ENCODE measurements around the gene ACKR3.

The ACKR3 gene

DNA sequence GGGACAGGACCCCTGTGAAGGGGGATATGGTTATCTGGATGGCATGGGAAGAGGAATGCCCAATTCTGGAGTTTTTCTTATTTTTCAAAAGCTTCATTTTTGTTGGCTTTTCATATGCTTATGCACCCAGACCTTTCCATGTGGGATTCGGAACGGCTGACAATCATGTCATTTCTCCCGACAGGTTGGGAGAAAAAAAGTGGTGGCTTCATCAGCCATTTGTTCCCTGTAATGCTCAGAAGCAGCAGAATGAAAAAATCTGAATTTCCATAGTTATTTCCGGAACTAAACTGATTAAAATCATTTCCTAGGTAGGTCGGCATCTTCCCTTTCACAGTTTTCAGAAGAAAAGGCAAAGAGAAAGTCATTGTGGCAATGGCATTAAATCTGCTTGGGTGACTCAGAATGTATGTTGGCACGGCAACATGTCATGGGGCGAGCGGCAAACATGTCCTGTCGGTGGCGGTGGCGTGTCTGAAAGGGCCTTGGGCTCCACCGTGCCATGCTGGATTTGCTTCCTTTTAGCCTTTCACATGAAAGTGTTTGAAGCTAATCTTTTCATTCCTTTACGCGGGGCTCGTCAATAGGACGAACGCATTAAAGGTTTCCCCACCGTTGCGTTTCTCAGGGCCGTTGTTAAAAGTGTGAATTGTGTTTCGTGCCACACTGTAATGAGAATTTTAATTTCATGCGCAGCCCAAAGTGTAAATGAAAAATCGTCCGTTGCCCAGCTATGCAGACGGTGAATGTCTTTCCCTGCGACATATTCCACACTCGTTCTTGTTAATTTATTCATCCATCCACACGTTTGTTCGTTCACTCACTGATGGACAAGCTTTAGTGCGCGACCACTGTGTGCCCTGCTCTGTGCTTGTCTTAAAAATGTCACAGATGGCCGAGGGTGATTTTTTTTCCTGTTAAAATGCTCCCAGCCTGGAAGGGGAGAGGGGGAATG is 18.5 kb downstream of the ACKR3 start:
- H3K27ac ChIP-seq (ENCODE audit: low read depth, low read length, severe bottlenecking), result no peak overlapping the region
- H3K4me1 ChIP-seq (ENCODE audit: control insufficient read depth, insufficient read depth, low read length, poor library complexity, severe bottlenecking), result no peaks in the 10 kb centered on the region
- no peaks in the 10 kb centered on the region for H3K9me3 ChIP-seq (ENCODE audit: control insufficient read depth, low read length)
- no peak overlapping the region for H3K4me3 ChIP-seq (ENCODE audit: extremely low read depth, insufficient read depth, low read length, poor library complexity, severe bottlenecking)
- WGBS, 2 experiments (ENCODE audit: insufficient coverage in 2 of 2), result 95 to 96% methylated on average over 29 to 31 of the region's 32 CpGs
- H3K36me3 ChIP-seq (ENCODE audit: control insufficient read depth, insufficient read depth, low read length), result no peaks in the 10 kb centered on the region

GRCh38 chr2:236588932-236589592 is 19.4 kb downstream of the ACKR3 start:
- no peak overlapping the region for H3K4me3 ChIP-seq (ENCODE audit: extremely low read depth, insufficient read depth, low read length, poor library complexity, severe bottlenecking)
- WGBS, 2 experiments (ENCODE audit: insufficient coverage in 2 of 2), result 90 to 91% methylated on average over 13 to 15 of the region's 15 CpGs
- H3K27ac ChIP-seq (ENCODE audit: low read depth, low read length, severe bottlenecking), result no peak overlapping the region
- H3K9me3 ChIP-seq (ENCODE audit: control insufficient read depth, low read length), result no peaks in the 10 kb centered on the region
- no peaks in the 10 kb centered on the region for H3K4me1 ChIP-seq (ENCODE audit: control insufficient read depth, insufficient read depth, low read length, poor library complexity, severe bottlenecking)
- no peaks in the 10 kb centered on the region for H3K36me3 ChIP-seq (ENCODE audit: control insufficient read depth, insufficient read depth, low read length)

GRCh38 chr2:236590846-236591245 is 21.2 kb downstream of the ACKR3 start:
- H3K9me3 ChIP-seq (ENCODE audit: control insufficient read depth, low read length), result no peaks in the 10 kb centered on the region

GRCh38 chr2:236592821-236593220 is 23.2 kb downstream of the ACKR3 start:
- H3K36me3 ChIP-seq (ENCODE audit: control insufficient read depth, insufficient read depth, low read length), result no peaks in the 10 kb centered on the region
- 91 to 96% methylated on average over 14 of the region's 14 CpGs for WGBS, 2 experiments (ENCODE audit: insufficient coverage in 2 of 2)
- H3K4me3 ChIP-seq (ENCODE audit: extremely low read depth, insufficient read depth, low read length, poor library complexity, severe bottlenecking), result no peak overlapping the region
- no peaks in the 10 kb centered on the region for H3K9me3 ChIP-seq (ENCODE audit: control insufficient read depth, low read length)
- no peak overlapping the region for H3K27ac ChIP-seq (ENCODE audit: low read depth, low read length, severe bottlenecking)
- H3K4me1 ChIP-seq (ENCODE audit: control insufficient read depth, insufficient read depth, low read length, poor library complexity, severe bottlenecking), result no peaks in the 10 kb centered on the region

More at GRCh38 chr2:236590846-236591245, 21.2 kb downstream of the ACKR3 start:
- no peak overlapping the region for H3K4me3 ChIP-seq (ENCODE audit: extremely low read depth, insufficient read depth, low read length, poor library complexity, severe bottlenecking)
- no peaks in the 10 kb centered on the region for H3K4me1 ChIP-seq (ENCODE audit: control insufficient read depth, insufficient read depth, low read length, poor library complexity, severe bottlenecking)
- H3K36me3 ChIP-seq (ENCODE audit: control insufficient read depth, insufficient read depth, low read length), result no peaks in the 10 kb centered on the region
- no peak overlapping the region for H3K27ac ChIP-seq (ENCODE audit: low read depth, low read length, severe bottlenecking)
- WGBS, 2 experiments (ENCODE audit: insufficient coverage in 2 of 2), result 86 to 89% methylated on average over 8 of the region's 8 CpGs

DNA sequence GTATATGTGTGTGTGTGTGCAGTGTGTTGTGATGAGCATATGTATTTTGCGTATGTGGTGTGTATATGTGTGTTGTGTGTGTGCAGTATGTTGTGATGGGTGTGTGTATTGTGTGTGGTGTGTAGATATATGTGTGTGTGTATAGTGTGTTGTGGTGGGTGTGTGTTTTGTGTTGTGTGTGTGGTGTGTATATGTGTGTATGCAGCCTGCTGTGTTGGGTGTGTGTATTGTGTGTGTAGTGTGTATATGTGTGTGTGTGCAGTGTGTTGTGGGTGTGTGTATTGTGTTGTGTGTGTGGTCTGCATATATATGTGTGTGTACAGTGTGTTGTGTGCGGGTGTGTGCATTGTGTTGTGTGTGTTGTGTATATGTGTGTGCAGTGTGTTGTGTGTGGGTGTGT is 23.9 kb downstream of the ACKR3 start:
- Histone ChIP-seq H3K9me3 (ENCODE audit: control insufficient read depth, low read length) (no peaks in the 10 kb centered on the region), H3K27ac (ENCODE audit: low read depth, low read length, severe bottlenecking) (no peak overlapping the region), H3K4me1 (ENCODE audit: control insufficient read depth, insufficient read depth, low read length, poor library complexity, severe bottlenecking) (no peaks in the 10 kb centered on the region), H3K36me3 (ENCODE audit: control insufficient read depth, insufficient read depth, low read length) (no peaks in the 10 kb centered on the region), H3K4me3 (ENCODE audit: extremely low read depth, insufficient read depth, low read length, poor library complexity, severe bottlenecking) (no peak overlapping the region)
- WGBS, 2 experiments (ENCODE audit: insufficient coverage in 2 of 2), result 95 to 100% methylated on average over 2 of the region's 2 CpGs

GRCh38 chr2:236593956-236594355 is 24.3 kb downstream of the ACKR3 start:
- H3K27ac ChIP-seq (ENCODE audit: low read depth, low read length, severe bottlenecking), result no peak overlapping the region
- no peaks in the 10 kb centered on the region for H3K36me3 ChIP-seq (ENCODE audit: control insufficient read depth, insufficient read depth, low read length)
- H3K4me1 ChIP-seq (ENCODE audit: control insufficient read depth, insufficient read depth, low read length, poor library complexity, severe bottlenecking), result no peaks in the 10 kb centered on the region
- H3K4me3 ChIP-seq (ENCODE audit: extremely low read depth, insufficient read depth, low read length, poor library complexity, severe bottlenecking), result no peak overlapping the region
- no peaks in the 10 kb centered on the region for H3K9me3 ChIP-seq (ENCODE audit: control insufficient read depth, low read length)

GRCh38 chr2:236597629-236598028 is 28.0 kb downstream of the ACKR3 start:
- H3K9me3 ChIP-seq (ENCODE audit: control insufficient read depth, low read length), result no peaks in the 10 kb centered on the region
- no peaks in the 10 kb centered on the region for H3K36me3 ChIP-seq (ENCODE audit: control insufficient read depth, insufficient read depth, low read length)
- 82 to 88% methylated on average over 4 of the region's 4 CpGs for WGBS, 2 experiments (ENCODE audit: insufficient coverage in 2 of 2)
- H3K27ac ChIP-seq (ENCODE audit: low read depth, low read length, severe bottlenecking), result no peak overlapping the region
- no peaks in the 10 kb centered on the region for H3K4me1 ChIP-seq (ENCODE audit: control insufficient read depth, insufficient read depth, low read length, poor library complexity, severe bottlenecking)
- H3K4me3 ChIP-seq (ENCODE audit: extremely low read depth, insufficient read depth, low read length, poor library complexity, severe bottlenecking), result no peak overlapping the region

DNA sequence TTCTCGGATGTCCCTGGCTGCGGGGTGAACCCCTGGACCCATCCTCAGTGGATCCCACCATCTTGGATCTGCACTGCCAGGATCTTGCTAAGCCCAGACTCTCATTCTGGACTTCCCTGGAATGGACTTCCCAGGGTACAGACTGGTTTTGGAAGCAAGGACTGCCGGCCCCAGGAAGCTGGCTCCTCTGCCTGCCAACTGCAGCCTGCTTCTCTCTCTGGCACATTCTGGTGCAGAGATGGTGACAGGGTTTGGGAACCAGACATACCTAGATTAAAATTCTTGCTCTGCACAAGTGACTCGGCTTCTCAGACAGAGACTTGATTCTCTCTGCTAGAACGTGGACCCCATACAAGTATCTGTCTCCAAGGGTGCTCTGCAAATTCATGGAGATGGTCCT is 29.4 kb downstream of the ACKR3 start:
- H3K27ac ChIP-seq (ENCODE audit: low read depth, low read length, severe bottlenecking), result no peak overlapping the region
- 88 to 95% methylated on average over 4 to 5 of the region's 5 CpGs for WGBS, 2 experiments (ENCODE audit: insufficient coverage in 2 of 2)
- no peaks in the 10 kb centered on the region for H3K9me3 ChIP-seq (ENCODE audit: control insufficient read depth, low read length)
- no peaks in the 10 kb centered on the region for H3K36me3 ChIP-seq (ENCODE audit: control insufficient read depth, insufficient read depth, low read length)
- no peaks in the 10 kb centered on the region for H3K4me1 ChIP-seq (ENCODE audit: control insufficient read depth, insufficient read depth, low read length, poor library complexity, severe bottlenecking)
- H3K4me3 ChIP-seq (ENCODE audit: extremely low read depth, insufficient read depth, low read length, poor library complexity, severe bottlenecking), result no peak overlapping the region

DNA sequence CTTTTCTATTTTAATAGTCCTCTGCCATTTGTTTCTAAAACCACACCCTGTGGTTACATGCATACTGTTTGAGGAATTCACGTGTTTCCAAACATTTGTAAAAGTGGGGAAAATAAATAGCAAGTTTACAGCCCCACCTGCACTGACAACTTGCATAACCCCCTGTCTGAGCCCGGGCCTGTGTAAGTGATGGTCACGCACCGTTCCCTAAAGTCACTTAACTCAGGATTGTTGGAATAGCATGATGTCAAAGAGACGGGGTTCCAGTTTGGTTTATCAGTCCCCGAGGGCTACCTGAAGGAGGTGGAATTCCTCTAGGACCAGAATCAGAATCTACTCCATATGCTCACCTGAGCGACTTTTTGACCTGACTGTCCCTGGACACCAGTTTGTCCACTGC is 30.5 kb downstream of the ACKR3 start:
- 90 to 92% methylated on average over 5 to 6 of the region's 7 CpGs for WGBS, 2 experiments (ENCODE audit: insufficient coverage in 2 of 2)
- Histone ChIP-seq H3K27ac (ENCODE audit: low read depth, low read length, severe bottlenecking) (no peak overlapping the region), H3K36me3 (ENCODE audit: control insufficient read depth, insufficient read depth, low read length) (no peaks in the 10 kb centered on the region), H3K9me3 (ENCODE audit: control insufficient read depth, low read length) (no peaks in the 10 kb centered on the region), H3K4me3 (ENCODE audit: extremely low read depth, insufficient read depth, low read length, poor library complexity, severe bottlenecking) (no peak overlapping the region), H3K4me1 (ENCODE audit: control insufficient read depth, insufficient read depth, low read length, poor library complexity, severe bottlenecking) (no peaks in the 10 kb centered on the region)

GRCh38 chr2:236600892-236601291 is 31.3 kb downstream of the ACKR3 start:
- Histone ChIP-seq H3K9me3 (ENCODE audit: control insufficient read depth, low read length) (no peaks in the 10 kb centered on the region), H3K4me1 (ENCODE audit: control insufficient read depth, insufficient read depth, low read length, poor library complexity, severe bottlenecking) (no peaks in the 10 kb centered on the region), H3K36me3 (ENCODE audit: control insufficient read depth, insufficient read depth, low read length) (no peaks in the 10 kb centered on the region), H3K27ac (ENCODE audit: low read depth, low read length, severe bottlenecking) (no peak overlapping the region), H3K4me3 (ENCODE audit: extremely low read depth, insufficient read depth, low read length, poor library complexity, severe bottlenecking) (no peak overlapping the region)
- 90% methylated on average over 2 of the region's 9 CpGs; no CpG with 5 or more reads in 1 of the 2 experiments for WGBS, 2 experiments (ENCODE audit: insufficient coverage in 2 of 2)
